Stimulated activated CD4-positive, alpha-beta T cell treated with anti-CD3 and anti-CD28 coated beads, Interleukin-2, amount 100 ng/mL, for 48 hours (primary cell): Measurements from ENCODE around the gene JAK1.
"Not testable (repeated sequence)": the region's sequence is repeated elsewhere in the genome, so short reads cannot be mapped to it uniquely, and the experiment has no call there.

Source experiments
- DNase-seq, 2 donors: peaks; one replicate each; pipeline ENCODE4 v3.0.0-alpha.2; 2020

Gene JAK1

GRCh38 chr1:64966158-64966971, at the start of gene JAK1:
Gene JAK1 (minus strand): TSS chr1:64966549. CDS start chr1:64886264, 80,285 bp downstream.
- peak; percentile 77 to 89 for DNase-seq

- no peak for DNase-seq
Measured at GRCh38 chr1:65014321-65014720, 48.0 kb upstream of the JAK1 start.

GRCh38 chr1:65011983-65012382, 45.6 kb upstream of the JAK1 start:
- DNase-seq = no peak

GRCh38 chr1:65009724-65010420, 43.5 kb upstream of the JAK1 start:
- DNase-seq = no peak

- DNase-seq = no peak
Measured at GRCh38 chr1:65009176-65009575, 42.8 kb upstream of the JAK1 start.

GRCh38 chr1:65006806-65007205, 40.5 kb upstream of the JAK1 start:
- no peak for DNase-seq

- DNase-seq = no peak
Measured at GRCh38 chr1:65003316-65003664, 36.9 kb upstream of the JAK1 start.

- DNase-seq = peak; percentile 49 to 55
Measured at GRCh38 chr1:65002508-65003315, 36.4 kb upstream of the JAK1 start.

- peak in 1 of 2 donors; percentile 11 for DNase-seq
Measured at GRCh38 chr1:65002156-65002507, 35.8 kb upstream of the JAK1 start.

GRCh38 chr1:65001231-65001792, 35.0 kb upstream of the JAK1 start:
- DNase-seq = peak; percentile 58 to 71

GRCh38 chr1:64998425-64998948, 32.1 kb upstream of the JAK1 start:
- not testable (repeated sequence) for DNase-seq

- no peak for DNase-seq
Measured at GRCh38 chr1:64996541-64997257, 30.4 kb upstream of the JAK1 start.

GRCh38 chr1:64995316-64995715, 29.0 kb upstream of the JAK1 start:
- DNase-seq = no peak

GRCh38 chr1:64986903-64987871, 20.8 kb upstream of the JAK1 start:
- no peak for DNase-seq

GRCh38 chr1:64984737-64985136, 18.4 kb upstream of the JAK1 start:
- no peak for DNase-seq

GRCh38 chr1:64984106-64984505, 17.8 kb upstream of the JAK1 start:
- no peak for DNase-seq

GRCh38 chr1:64983110-64983509, 16.8 kb upstream of the JAK1 start:
- DNase-seq = no peak

GRCh38 chr1:64981601-64982533, 15.5 kb upstream of the JAK1 start:
- no peak for DNase-seq

- no peak for DNase-seq
Measured at GRCh38 chr1:64980745-64981600, 14.6 kb upstream of the JAK1 start.
